LNCaP clone FGC (cell line): ENCODE measurements around the gene SPON1.

Experiments
- DNase-seq: peaks from one replicate; pipeline ENCODE4 v3.0.0-alpha.2; 2011; ENCODE audit warnings: low read depth
- H3K4me3 ChIP-seq: 2 replicates; pipeline ENCODE4 v1.5.1; 2011; ENCODE audit warnings: mild to moderate bottlenecking, low read depth, low read length, control low read depth
- TF ChIP-seq, protein P1 (sequence below): IDR thresholded peaks from 2 replicates; pipeline ENCODE4 v1.5.1; 2012; ENCODE audit warnings: mild to moderate bottlenecking; ENCODE audit not compliant: control insufficient read depth, insufficient read depth; ENCODE audit errors: extremely low read depth

Gene SPON1

DNA sequence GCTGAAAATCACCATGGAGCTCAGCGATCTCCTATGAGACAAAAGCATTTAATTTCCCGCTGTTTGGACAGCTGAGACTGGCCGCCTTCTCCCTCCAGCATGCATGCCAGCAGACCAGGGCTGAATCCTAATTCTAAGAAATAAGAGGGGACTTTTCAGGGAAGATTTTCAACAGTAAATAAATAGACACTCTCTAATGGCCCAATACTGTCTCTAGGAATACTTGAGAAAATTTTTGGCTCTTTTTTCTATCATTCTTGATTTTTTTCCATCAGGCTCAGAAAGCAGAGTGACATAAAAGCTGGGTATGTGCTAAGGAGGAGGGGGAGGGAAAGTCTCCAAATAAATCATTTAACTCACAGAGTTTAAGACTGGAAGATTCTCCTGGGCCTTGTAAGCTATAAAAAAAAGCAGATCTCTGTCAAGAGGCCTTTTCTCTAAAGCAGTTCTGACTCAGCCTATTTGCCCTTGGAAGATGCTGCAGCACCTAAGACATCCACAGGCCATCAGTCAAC is 17.6 kb upstream of the SPON1 start:
- H3K4me3 ChIP-seq = no peak overlapping the region
- DNase-seq = no peak
- TF ChIP-seq, protein P1, sequence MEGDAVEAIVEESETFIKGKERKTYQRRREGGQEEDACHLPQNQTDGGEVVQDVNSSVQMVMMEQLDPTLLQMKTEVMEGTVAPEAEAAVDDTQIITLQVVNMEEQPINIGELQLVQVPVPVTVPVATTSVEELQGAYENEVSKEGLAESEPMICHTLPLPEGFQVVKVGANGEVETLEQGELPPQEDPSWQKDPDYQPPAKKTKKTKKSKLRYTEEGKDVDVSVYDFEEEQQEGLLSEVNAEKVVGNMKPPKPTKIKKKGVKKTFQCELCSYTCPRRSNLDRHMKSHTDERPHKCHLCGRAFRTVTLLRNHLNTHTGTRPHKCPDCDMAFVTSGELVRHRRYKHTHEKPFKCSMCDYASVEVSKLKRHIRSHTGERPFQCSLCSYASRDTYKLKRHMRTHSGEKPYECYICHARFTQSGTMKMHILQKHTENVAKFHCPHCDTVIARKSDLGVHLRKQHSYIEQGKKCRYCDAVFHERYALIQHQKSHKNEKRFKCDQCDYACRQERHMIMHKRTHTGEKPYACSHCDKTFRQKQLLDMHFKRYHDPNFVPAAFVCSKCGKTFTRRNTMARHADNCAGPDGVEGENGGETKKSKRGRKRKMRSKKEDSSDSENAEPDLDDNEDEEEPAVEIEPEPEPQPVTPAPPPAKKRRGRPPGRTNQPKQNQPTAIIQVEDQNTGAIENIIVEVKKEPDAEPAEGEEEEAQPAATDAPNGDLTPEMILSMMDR = no peak

DNA sequence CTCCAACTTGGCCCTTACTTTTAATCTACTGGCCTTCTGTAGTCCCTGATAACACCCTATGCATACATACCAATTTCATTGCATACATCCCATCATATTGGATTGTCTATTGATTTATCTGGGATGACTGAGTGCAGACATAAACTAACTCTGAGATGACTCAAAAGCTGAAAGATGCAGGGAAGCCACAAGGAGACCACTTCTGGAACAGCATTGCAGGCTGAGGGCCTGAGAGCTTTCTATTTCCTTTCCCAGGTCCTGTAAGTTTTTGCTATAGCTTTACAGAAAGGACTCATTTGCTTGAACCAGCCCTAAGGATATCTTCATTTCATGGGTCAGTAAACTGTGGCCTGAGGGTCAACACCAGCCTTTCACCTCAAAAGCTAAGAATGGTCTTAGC is 15.1 kb upstream of the SPON1 start:
- DNase-seq = no peak
- H3K4me3 ChIP-seq = no peak overlapping the region
- TF ChIP-seq, protein P1 = no peak

DNA sequence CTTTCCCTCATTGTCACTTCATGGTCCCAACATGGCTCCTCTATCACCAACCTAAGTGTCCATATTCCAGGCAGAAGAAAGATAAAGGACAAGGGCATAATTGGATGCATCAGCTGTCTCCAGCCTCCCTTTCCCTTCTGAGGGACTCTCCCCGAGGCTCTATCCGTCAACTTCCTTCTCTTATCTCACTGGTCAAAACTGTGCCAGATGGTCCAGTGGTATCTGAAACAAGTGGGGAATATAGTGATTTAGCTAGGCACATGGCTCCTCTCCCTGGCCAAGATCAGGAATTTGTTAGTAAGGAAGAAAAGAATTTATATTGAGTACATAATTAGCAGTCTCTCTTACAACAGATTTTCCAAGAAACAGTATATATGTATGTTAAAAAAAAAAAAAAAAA is 12.6 kb upstream of the SPON1 start:
- TF ChIP-seq, protein P1 = no peak
- DNase-seq = no peak
- H3K4me3 ChIP-seq = no peak overlapping the region

DNA sequence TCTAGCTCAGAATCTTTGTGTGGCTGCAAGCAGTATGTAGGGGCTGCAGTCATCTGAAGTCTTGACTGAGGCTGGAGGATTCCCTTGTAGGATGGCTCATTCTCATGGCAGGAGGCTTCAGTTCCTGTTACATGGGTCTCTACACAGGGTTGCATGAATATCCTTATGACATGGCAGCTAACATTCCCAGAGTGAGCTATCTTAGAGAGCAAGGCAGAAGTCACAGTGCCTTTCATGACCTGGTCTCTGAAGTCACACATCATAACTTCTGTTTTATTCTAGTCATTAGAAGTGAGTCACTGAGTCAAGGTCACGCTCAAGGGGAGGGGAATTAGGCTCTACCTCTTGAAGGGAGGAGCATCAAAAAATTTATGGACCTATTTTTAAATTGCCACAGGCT is 10.3 kb upstream of the SPON1 start:
- no peak for DNase-seq
- TF ChIP-seq, protein P1 = no peak
- H3K4me3 ChIP-seq = no peak overlapping the region

DNA sequence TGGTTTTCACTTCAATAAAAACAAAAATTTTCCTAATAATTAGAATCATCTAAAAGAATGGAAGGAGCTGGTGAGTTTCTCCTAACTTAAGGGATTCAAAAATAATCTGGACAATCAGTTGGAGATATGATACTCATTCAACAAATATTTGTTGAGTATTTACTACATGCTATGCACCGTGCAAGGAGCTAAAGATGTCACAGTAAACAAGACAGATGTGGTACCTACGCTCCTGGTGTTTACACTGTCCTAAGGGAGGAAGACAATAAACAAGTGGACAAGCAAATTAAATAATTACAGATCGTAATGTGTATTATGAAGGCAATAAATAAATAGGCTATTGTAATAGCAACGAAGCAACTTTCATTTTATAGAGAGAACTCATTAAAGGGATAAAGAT is 9.9 kb upstream of the SPON1 start:
- H3K4me3 ChIP-seq = no peak overlapping the region
- DNase-seq = peak; percentile 88
- TF ChIP-seq, protein P1 = no peak

DNA sequence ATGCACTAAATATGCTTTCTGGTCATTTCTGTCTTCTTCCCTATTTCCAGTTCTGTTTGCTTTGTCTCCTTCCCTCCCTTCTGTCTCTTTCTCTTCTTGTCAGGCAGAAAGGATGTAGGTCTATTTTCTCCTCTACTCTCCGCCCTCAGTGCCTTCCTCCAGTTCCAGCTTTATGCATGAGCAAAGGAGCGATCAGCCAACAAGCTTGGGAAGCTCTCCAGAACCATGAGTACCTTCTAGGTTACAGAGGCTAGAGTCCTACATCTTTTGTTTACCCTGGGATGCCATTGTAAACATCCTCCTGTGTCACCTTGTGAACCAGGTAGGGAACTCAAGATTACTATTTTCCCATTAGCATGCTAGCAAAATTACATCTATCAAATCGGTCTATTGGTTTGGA is 7.9 kb upstream of the SPON1 start:
- no peak overlapping the region for H3K4me3 ChIP-seq
- TF ChIP-seq, protein P1 = no peak
- DNase-seq = peak; percentile 90

DNA sequence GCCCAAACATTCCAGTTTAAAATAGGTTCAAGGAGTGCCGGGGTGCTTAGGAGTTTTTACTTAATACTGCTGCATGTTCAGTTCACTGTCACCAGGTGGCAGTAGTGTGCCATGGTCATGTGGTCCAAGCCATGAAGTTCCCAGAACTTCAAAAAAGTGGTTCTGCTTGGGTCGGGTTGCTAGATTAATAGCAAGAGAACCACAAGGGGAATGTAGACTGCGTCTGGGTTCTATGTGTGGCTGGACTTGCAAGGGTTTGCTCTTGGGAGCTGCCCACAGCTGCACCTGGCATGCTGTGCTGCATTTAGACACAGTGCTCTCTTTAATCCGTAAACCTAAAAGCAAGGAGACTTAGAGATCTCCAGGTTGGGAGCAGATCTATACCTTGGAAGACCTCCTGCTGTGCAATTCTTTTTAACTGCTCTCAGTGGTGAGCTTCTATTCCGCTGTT is 6.5 kb upstream of the SPON1 start:
- no peak overlapping the region for H3K4me3 ChIP-seq
- TF ChIP-seq, protein P1 = peak; percentile 97
- DNase-seq = peak; percentile 48
